Coronary artery (tissue), 2 donors: Measurements from ENCODE around the gene HAUS2.

Source experiments
- DNase-seq: peaks from one replicate; pipeline ENCODE4 v3.0.0-alpha.2; 2017; ENCODE audit warnings: low spot score
- H3K27ac ChIP-seq, 2 donors: fragments of 200-600 bp; sonication (generic); one replicate each; pipeline ENCODE4 v1.5.1; 2016 to 2019
- H3K4me3 ChIP-seq: fragments of 200-600 bp; sonication (generic); 2 replicates; pipeline ENCODE4 v1.5.1; 2016; ENCODE audit warnings: mild to moderate bottlenecking, moderate library complexity
- TF ChIP-seq, protein P1 (sequence below): fragments of 200-600 bp; sonication (generic); IDR thresholded peaks from one replicate; pipeline ENCODE4 v1.5.1; 2019; ENCODE audit warnings: antibody characterized with exemption

The HAUS2 gene

DNA sequence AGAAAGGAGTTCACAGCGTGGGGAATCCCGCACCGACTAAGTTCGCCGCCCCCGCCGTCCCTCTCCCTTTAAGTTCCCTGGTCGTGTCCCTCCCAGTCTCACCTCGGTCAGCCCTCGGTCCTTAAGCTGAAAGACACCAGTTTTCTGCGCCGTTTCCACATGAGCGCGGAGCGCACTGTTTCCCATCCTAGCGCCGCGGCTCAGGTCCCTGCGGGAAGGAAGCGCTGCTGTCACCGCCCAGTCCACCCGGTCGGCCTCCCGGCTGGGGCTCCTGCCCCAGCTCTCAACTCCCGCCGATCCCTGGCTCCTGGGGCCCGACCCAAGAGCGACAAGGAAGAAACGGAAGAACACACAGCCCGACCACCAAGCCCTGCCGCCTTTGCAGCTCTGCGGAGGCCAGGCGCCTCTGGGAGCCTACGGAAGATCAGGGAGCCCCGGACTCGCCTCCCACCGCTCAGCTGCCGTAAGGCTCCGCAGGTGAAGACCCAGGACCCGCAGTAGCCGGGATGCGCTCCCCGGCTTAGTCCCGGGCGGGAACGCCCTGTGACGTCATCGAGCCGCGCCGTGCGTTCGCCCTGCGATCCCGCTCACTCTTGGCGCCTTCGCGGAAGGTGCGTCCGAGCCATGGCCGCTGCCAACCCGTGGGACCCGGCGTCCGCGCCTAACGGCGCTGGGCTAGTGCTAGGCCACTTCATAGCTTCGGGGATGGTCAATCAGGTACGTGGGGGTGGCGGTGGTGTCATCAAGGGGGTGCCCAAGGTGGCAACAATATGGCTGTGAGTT, at the start of gene HAUS2, which contains the start of gene LRRC57:
Gene HAUS2 (plus strand): TSS at position 590 of the 783 bp plus-strand sequence. CDS start 35 bp downstream, at position 625.
Gene LRRC57 (minus strand): TSS at position 545 of the 783 bp plus-strand sequence. CDS start 359 bp downstream, at position 186.
- TF ChIP-seq, protein P1, sequence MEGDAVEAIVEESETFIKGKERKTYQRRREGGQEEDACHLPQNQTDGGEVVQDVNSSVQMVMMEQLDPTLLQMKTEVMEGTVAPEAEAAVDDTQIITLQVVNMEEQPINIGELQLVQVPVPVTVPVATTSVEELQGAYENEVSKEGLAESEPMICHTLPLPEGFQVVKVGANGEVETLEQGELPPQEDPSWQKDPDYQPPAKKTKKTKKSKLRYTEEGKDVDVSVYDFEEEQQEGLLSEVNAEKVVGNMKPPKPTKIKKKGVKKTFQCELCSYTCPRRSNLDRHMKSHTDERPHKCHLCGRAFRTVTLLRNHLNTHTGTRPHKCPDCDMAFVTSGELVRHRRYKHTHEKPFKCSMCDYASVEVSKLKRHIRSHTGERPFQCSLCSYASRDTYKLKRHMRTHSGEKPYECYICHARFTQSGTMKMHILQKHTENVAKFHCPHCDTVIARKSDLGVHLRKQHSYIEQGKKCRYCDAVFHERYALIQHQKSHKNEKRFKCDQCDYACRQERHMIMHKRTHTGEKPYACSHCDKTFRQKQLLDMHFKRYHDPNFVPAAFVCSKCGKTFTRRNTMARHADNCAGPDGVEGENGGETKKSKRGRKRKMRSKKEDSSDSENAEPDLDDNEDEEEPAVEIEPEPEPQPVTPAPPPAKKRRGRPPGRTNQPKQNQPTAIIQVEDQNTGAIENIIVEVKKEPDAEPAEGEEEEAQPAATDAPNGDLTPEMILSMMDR, result no peak
- DNase-seq, result peak; percentile 90
- H3K27ac ChIP-seq, result peak within 1 kb of the TSS; percentile 90 to 91
- H3K4me3 ChIP-seq, result peak within 1 kb of the TSS; percentile 82

DNA sequence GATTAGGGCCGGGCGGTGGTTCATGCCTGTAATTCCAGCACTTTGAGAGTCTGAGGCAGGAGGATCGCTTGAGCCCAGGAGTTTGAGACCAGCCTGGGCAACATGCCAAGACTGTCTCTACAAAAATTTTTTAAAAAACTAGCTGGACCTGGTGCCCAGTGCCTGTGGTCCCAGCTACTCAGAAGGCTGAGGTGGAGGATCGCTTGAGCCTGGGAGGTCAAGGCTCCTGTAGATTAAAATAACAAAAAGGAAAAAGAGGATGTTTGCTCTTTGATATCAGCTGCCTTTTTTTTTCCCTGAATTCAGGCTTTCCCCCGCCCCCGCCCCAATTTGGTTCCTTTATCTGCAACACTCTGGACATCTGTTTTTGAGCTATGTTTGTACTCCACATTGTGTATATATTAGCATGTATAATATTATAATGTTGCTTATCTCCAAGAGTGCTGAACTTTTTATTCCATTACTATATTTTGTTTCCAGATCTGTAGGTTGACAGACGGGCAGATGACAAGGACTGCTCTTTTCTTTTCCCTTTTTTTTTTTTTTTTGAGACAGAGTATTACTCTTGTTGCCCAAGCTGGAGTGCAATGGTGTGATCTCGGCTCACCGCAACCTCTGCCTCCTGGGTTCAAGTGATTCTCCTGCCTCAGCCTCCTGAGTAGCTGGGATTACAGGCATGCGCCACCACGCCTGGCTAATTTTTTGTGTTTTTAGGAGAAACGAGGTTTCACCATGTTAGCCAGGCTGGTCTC, 48.6 kb upstream of the HAUS2 start:
- Histone ChIP-seq H3K27ac (peak overlapping the region; percentile 53 to 76), H3K4me3 (no peak overlapping the region)
- TF ChIP-seq, protein P1, result no peak
- no peak for DNase-seq

DNA sequence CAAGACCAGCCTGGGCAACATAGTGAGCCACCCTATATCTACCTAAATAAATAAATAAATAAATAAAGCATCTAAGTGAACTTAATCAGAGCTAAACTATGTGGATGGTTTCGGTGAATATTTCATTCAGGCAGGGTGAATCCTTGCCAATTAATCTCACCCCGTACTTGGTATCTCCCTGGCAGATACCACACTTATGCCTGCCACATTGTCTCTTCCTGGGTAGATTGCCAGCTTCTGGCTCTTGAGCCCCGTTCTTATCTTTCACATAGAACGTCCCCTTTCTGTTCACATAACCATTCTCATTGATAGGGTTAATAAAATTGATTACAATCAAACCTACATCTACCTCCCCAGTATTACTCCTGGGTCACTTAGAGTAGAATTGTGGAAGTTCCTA, 46.2 kb upstream of the HAUS2 start:
- TF ChIP-seq, protein P1, result no peak
- no peak overlapping the region for H3K4me3 ChIP-seq
- H3K27ac ChIP-seq, result no peak overlapping the region
- no peak for DNase-seq

DNA sequence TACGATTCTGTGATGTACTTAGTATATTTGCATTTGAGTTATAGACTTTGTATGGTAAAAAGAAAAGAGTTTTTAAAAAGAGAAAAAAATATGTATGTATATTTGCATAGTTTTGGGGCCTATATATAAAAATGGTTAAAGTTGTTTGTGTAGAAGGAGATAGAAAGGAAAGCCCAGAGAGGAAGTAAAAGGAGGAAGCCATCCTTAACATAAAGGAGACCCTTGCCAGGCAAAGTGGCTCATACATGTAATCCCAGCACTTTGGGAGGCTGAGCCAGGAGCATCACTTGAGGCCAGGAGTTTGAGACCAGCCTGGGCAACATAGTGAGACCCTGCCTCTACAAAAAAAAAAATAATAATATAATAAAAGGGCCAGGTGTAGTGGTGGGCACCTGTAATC, 44.8 kb upstream of the HAUS2 start:
- no peak for DNase-seq
- H3K27ac ChIP-seq, result no peak overlapping the region
- TF ChIP-seq, protein P1, result no peak
- H3K4me3 ChIP-seq, result no peak overlapping the region

DNA sequence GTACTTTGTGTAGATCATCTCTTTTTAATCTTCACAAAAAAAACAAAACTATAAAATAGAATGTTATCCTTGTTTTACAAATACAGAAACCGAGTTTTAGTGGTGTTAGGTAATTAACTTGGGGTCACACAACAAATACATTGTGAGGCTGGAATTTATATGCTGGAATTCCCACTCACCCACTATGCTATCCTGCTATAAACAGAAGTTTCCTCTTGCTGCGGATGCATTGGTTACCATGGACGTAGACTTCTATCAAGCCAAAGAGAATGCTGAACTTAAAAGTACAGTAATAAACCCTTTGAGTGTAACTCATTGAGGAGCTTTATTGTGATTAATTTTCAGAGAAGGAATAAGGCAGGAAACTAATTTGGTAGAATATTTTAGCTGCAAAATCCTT, 44.0 kb upstream of the HAUS2 start:
- no peak overlapping the region for H3K27ac ChIP-seq
- DNase-seq, result no peak

DNA sequence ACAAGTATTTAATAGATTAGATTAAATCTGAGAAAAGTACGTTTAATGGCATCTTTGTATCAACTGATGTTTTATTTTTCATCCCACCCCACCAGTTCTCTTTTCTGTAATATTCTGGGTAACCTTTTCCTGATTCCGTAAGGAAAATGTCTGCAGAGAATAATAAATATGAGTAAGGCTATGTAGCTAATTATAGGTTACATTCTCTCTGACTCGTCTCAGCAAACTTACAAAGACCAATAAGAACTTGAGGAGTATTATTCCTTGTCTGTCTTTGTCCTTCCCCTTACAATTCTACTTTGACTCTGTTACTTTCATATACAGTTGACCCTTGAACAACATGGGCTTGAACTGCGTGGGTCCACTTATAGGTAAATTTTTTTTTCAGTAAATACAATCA, 41.1 kb upstream of the HAUS2 start:
- no peak for DNase-seq
- Histone ChIP-seq H3K27ac (no peak overlapping the region), H3K4me3 (no peak overlapping the region)
- TF ChIP-seq, protein P1, result no peak

More for the DNA sequence above, 44.0 kb upstream of the HAUS2 start:
- no peak overlapping the region for H3K4me3 ChIP-seq
- TF ChIP-seq, protein P1, result no peak
